ENCODE measurements around the gene GDI2. TPM values are rescaled to one million over a fixed set of nuclear protein-coding genes. Genes with fewer than 3 reads are reported as not detected.
"Not testable (repeated sequence)": the region's sequence is repeated elsewhere in the genome, so short reads cannot be mapped to it uniquely, and the experiment has no call there.

GDI2 gene
- polyA plus RNA-seq, 3 donors = 123 to 141 (median 140) TPM

DNA sequence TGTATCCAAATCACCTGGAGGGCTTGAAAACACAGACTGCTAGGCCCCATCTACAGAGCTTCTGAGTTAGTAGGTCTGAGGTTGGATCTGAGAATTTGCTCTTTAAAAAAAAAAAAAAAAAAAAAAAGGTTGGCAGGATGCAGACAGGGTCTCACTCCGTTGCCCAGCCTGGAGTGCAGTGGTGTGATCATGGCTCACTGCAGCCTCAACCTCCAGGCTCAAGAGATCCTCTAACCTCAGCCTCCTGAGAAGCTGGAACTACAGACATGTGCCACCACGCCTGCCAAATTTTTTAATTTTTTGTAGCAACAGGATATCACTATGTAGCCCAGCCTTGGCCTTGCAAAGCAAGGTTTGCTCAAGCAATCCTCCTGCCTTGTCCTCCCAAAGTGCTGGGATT, 8.0 kb downstream of the GDI2 start:
- no peak overlapping the region for H3K27ac ChIP-seq (ENCODE audit: low read depth, low read length)
- 88 to 95% (median 92%) methylated on average over 2 of the region's 2 CpGs for WGBS, 3 donors

DNA sequence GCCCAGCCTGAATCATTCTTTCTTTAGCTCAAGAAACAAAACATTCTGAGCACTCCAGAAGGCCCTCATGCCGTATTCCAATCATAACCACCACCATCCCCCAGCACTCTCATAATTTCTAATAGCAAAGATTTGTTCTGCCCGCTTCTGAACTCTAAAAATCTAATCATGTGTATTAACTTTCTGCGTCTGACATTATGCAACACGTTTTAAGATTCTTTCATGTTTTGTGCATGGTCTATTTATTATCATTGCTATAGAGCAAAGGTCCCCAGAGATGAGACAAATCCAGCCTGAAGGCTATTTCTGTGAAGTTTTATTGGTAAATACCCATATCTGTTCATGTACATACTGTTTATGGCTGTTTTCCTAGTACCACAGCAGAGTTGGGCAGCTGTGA, 8.8 kb downstream of the GDI2 start:
- 83 to 87% (median 85%) methylated on average over 4 of the region's 4 CpGs for WGBS, 3 donors
- no peak overlapping the region for H3K27ac ChIP-seq (ENCODE audit: low read depth, low read length)

- H3K27ac ChIP-seq (ENCODE audit: low read depth, low read length) = no peak overlapping the region
- WGBS, 3 donors = 84 to 97% (median 94%) methylated on average over 3 of the region's 3 CpGs
These were observed 12.5 kb downstream of the GDI2 start for GRCh38 chr10:5800782-5801181.

DNA sequence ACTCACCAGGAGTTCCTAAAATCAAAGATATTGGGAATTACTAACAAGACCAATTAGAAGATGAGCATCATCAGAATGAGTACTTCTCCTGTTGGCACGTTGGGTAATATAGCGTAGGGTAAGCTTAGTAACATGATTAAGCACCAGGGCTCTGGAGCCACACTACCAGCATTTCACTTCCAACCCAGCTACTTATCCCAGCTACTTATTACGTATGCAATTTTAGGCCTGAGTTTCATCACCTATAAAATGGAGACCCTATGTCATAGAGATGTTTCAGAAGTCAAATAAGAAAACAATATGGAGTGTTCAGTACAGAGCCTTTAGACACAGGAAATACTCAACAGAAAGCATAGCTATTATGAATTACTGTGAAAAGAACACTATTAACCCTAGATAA, 19.0 kb downstream of the GDI2 start:
- no peak overlapping the region for H3K27ac ChIP-seq (ENCODE audit: low read depth, low read length)
- 75 to 92% (median 88%) methylated on average over 3 of the region's 3 CpGs for WGBS, 3 donors

DNA sequence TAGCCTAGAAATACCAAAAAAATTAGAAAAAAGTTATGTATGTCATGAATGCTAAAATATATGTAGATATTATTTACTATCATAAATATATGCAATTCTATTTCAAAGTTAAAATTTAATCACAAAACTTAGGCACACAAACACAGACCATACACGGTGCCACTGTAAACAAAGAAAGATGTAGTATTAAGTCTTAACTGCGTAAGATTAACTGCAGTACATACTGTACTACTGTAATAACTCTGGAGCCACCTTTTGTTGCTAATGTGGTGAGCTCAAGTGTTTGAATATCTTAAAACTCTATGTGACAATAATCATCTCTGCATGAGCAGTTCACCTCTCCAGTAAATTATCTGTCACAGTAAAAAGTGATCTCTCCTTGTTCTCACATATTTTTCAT, 23.6 kb downstream of the GDI2 start:
- 45 to 92% (median 90%) methylated on average over 2 of the region's 2 CpGs for WGBS, 3 donors
- H3K27ac ChIP-seq (ENCODE audit: low read depth, low read length) = no peak overlapping the region

GRCh38 chr10:5788969-5789368, 24.3 kb downstream of the GDI2 start:
- WGBS, 3 donors = 70 to 90% (median 79%) methylated on average over 5 of the region's 5 CpGs
- no peak overlapping the region for H3K27ac ChIP-seq (ENCODE audit: low read depth, low read length)

GRCh38 chr10:5783300-5783699, 29.9 kb downstream of the GDI2 start:
- H3K27ac ChIP-seq (ENCODE audit: low read depth, low read length) = no peak overlapping the region
- 95 to 98% (median 97%) methylated on average over 1 of the region's 1 CpG for WGBS, 3 donors

DNA sequence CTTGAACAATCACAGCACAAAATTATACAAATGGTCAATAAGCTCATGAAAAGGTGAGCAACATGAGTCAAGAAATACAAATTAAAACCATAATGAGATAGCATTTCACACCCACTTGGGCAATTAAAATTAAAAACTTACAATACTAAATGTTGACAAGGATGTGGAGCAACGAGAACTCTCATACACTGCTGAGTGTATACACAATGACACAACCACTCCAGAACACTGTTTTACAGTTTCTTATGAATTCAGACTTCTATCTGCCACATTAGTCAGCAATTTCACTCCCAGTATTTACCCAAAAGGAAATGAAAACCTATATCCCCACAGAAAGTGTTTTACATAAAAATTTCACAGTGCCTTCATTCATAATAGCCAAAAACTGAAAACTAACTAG, 31.1 kb downstream of the GDI2 start:
- no peak overlapping the region for H3K27ac ChIP-seq (ENCODE audit: low read depth, low read length)
- WGBS, 3 donors = 72 to 100% (median 73%) methylated on average over 1 of the region's 1 CpG

DNA sequence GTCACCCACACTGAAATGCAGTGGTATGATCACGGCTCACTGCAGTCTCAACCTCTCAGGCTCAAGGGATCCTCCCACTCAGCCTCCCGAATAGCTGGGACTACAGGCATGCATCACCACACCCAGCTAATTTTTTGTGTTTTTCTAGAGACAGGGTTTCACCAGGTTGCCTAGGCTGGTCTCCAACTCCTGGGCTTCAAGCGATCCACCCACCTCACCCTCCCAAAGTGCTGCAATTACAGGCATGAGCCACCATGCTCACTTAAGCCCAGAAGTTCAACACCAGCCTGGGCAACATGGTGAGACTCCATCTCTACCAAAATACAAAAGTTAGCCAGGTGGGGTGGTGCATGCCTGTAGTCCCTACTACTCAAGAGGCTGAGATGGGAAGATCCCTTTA, 33.5 kb downstream of the GDI2 start:
- WGBS, 3 donors = 73 to 89% (median 79%) methylated on average over 3 of the region's 3 CpGs
- H3K27ac ChIP-seq (ENCODE audit: low read depth, low read length) = no peak overlapping the region

GRCh38 chr10:5777758-5778157, 35.5 kb downstream of the GDI2 start:
- not testable (repeated sequence) for H3K27ac ChIP-seq (ENCODE audit: low read depth, low read length)
- 78 to 84% (median 78%) methylated on average over 3 of the region's 3 CpGs for WGBS, 3 donors

DNA sequence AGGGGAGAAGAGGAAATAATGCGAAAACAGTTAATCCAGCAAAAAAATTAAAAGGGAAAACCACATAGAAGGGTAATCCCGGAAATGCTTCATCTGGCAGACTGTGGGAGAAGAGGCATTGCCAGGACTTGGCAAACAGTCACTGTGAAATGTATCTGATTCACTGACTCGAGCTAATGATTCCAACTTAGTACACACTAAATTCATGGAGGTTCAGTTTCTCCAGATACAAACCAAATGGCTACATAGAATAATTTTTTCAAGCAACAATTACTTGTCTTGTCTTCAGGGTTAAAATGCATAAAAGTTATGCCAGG, 36.4 kb downstream of the GDI2 start:
- 29 to 38% (median 30%) methylated on average over 3 of the region's 3 CpGs for WGBS, 3 donors
- no peak overlapping the region for H3K27ac ChIP-seq (ENCODE audit: low read depth, low read length)

- no peak overlapping the region for H3K27ac ChIP-seq (ENCODE audit: low read depth, low read length)
- 81 to 85% (median 85%) methylated on average over 7 of the region's 7 CpGs for WGBS, 3 donors
These were observed 36.9 kb downstream of the GDI2 start for GRCh38 chr10:5776136-5776880.

DNA sequence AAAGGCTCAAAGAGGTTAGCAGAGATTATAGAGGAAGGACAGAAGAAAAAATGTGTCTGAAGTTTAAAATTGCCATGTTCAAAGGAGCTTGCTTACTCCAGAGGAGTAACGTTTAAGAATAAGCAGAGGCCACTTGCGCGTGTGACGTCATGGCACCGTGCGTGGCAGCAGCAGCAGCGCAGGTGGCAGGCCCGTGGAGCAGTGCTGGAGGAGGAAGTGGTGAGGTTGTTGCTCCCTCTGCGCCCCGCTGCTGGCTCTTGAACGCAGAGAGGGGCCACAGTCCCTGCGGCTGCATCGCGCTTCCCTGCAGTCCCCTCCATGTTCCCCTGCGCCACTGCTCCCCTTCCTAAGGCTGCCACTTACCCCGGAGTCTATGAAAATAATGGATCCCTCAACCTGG, 37.5 kb downstream of the GDI2 start:
- 58 to 86% (median 64%) methylated on average over 16 of the region's 16 CpGs for WGBS, 3 donors
- H3K27ac ChIP-seq (ENCODE audit: low read depth, low read length) = no peak overlapping the region

- WGBS, 3 donors = 84 to 95% (median 94%) methylated on average over 8 of the region's 8 CpGs
These were observed 38.1 kb downstream of the GDI2 start for GRCh38 chr10:5774987-5775620.

GRCh38 chr10:5766189-5766588, 47.0 kb downstream of the GDI2 start:
- WGBS, 3 donors = 94 to 100% (median 95%) methylated on average over 2 of the region's 2 CpGs
- H3K27ac ChIP-seq (ENCODE audit: low read depth, low read length) = no peak overlapping the region

More at GRCh38 chr10:5774987-5775620, 38.1 kb downstream of the GDI2 start:
- H3K27ac ChIP-seq (ENCODE audit: low read depth, low read length) = no peak overlapping the region

GRCh38 chr10:5765617-5766016, 47.6 kb downstream of the GDI2 start:
- WGBS, 3 donors = 63 to 97% (median 94%) methylated on average over 2 of the region's 2 CpGs
- H3K27ac ChIP-seq (ENCODE audit: low read depth, low read length) = no peak overlapping the region

DNA sequence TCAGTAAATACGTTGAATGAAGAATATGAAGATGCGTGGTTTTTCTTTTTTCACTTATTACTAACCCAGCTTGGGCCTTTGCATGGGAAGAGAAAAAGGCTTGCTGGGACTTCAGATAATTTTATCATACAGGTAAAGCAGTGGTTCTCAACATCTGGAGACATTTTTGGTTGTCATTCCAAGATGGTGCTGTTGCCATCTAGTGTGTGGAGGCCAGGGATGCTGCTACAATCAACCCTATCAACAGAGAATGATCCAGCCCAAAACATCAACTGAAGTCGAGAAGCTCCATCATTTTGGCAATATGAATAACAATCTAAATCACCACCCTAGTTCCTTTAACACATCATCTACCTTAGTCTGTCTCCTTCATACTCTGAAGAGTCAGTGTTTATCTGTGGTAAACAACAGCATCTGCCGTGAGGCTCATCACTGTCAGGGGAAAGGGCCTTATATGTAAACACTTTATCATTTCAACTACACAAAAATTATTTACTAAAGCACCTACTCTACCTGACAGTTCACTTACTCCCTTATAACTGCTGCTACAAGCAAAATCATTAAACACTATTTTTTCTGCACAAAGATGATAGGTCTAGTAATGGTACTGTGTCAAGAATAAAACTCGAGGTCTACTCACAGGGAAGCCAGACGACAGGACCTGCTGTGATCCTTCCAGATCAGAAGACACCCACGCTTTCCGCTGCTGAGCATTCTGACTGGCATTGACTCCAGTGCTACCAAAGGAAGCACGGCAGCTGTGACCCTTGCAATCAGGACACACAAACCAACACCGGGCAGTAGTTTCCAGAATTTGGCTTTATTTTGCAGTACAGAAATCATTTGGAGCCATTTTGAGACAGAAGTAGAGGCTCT, 48.6 kb downstream of the GDI2 start:
- no peak overlapping the region for H3K27ac ChIP-seq (ENCODE audit: low read depth, low read length)
- WGBS, 3 donors = 88 to 95% (median 94%) methylated on average over 10 of the region's 10 CpGs

GRCh38 chr10:5762531-5762930, 50.7 kb downstream of the GDI2 start:
- no peak overlapping the region for H3K27ac ChIP-seq (ENCODE audit: low read depth, low read length)
- 33 to 90% (median 59%) methylated on average over 1 of the region's 1 CpG for WGBS, 3 donors

DNA sequence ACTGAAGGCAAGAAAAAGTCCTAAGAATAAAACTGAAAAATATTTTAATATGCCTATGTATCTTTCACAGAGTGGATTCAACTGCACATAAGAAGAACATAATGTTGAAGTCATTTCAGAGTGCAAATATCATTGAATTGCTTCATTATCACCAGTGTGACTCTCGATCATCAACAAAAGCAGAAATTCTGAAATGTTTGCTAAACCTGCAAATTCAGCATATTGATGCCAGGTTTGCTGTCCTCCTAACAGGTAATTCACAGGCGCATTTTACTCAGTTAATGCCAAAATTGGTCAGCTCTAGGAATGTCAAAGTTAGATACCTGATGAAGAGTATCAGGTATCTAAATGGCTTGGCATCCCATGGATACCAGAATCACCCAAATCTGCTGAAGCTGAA, 52.0 kb downstream of the GDI2 start:
- no peak overlapping the region for H3K27ac ChIP-seq (ENCODE audit: low read depth, low read length)
- WGBS, 3 donors = 94 to 95% (median 94%) methylated on average over 2 of the region's 2 CpGs
